ENCODE data around the gene IGFN1. TPM values are rescaled to one million over a fixed set of nuclear protein-coding genes. Genes with fewer than 3 reads are reported as not detected.

Gene IGFN1
- total and polyA plus RNA-seq, 10 of the 15 experiments (the other 5 are each of a cell fraction or from before 2014, with no cell fraction given): not detected

DNA sequence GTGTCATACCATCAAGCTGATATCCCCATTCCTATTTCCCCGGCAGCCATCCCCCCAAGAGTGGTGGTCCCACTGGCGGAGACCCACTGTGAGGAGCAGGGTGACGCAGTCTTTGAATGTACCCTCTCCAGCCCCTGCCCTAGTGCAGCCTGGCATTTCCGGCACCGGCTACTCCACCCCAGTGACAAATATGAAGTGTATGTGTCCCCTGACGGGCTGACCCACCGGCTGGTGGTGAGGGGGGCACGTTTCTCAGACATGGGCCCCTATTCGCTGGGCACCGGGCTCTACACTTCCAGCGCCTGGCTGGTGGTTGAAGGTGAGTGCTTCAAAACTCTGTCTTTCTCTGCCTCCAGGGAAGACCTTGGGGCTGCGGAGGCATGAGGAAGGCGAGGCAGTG is 14.4 kb downstream of the IGFN1 start (continued):
- TF ChIP-seq, protein P1, sequence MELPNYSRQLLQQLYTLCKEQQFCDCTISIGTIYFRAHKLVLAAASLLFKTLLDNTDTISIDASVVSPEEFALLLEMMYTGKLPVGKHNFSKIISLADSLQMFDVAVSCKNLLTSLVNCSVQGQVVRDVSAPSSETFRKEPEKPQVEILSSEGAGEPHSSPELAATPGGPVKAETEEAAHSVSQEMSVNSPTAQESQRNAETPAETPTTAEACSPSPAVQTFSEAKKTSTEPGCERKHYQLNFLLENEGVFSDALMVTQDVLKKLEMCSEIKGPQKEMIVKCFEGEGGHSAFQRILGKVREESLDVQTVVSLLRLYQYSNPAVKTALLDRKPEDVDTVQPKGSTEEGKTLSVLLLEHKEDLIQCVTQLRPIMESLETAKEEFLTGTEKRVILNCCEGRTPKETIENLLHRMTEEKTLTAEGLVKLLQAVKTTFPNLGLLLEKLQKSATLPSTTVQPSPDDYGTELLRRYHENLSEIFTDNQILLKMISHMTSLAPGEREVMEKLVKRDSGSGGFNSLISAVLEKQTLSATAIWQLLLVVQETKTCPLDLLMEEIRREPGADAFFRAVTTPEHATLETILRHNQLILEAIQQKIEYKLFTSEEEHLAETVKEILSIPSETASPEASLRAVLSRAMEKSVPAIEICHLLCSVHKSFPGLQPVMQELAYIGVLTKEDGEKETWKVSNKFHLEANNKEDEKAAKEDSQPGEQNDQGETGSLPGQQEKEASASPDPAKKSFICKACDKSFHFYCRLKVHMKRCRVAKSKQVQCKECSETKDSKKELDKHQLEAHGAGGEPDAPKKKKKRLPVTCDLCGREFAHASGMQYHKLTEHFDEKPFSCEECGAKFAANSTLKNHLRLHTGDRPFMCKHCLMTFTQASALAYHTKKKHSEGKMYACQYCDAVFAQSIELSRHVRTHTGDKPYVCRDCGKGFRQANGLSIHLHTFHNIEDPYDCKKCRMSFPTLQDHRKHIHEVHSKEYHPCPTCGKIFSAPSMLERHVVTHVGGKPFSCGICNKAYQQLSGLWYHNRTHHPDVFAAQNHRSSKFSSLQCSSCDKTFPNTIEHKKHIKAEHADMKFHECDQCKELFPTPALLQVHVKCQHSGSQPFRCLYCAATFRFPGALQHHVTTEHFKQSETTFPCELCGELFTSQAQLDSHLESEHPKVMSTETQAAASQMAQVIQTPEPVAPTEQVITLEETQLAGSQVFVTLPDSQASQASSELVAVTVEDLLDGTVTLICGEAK (IDR thresholded peaks at IDR 0.05; ENCODE audit: borderline replicate concordance): no peak
- TF ChIP-seq EED (IDR thresholded peaks at IDR 0.05; ENCODE audit: low read depth) (no peak), NR2C2 (IDR thresholded peaks at IDR 0.05; ENCODE audit: borderline replicate concordance, control insufficient read depth, insufficient read length, low read depth) (no peak), JUND (IDR thresholded peaks at IDR 0.05; ENCODE audit: low read depth, low read length) (no peak)

GRCh38 chr1:201206176-201206575 is 15.6 kb downstream of the IGFN1 start:
- no TSS peak for BruUV-seq (replicated peaks)
- H3K27me3 ChIP-seq (replicated peaks in 1 of 2; ENCODE audit: control insufficient read depth in 2 of 2, insufficient read depth in 2 of 2, low read length in 1 of 2): peaks cover 4 to 6% of the 10 kb centered on the region in 2 experiments; a peak in 3 of 4 replicates
- ChIA-PET RAD21 (ENCODE audit: unreplicated experiment) (interaction anchor here (0.5 kb wide), 1 partner anchor 1818 kb away, joined by 3 read pairs; no protein-coding TSS in a partner anchor), POLR2A (no interaction called here), SMC1A (ENCODE audit: uncharacterized antibody, unreplicated experiment) (no interaction called here), CTCF (no interaction called here)
- no peak overlapping the region for H2AFZ ChIP-seq (ENCODE audit: control insufficient read depth, low read depth, low read length)
- no peak overlapping the region for H3K4me2 ChIP-seq (ENCODE audit: control insufficient read depth, insufficient read depth)
- no peaks in the 10 kb centered on the region for H3K36me3 ChIP-seq (ENCODE audit: control insufficient read depth in 2 of 2, insufficient read depth in 2 of 2, low read length in 1 of 2)
- no peak overlapping the region for H3K9ac ChIP-seq (ENCODE audit: control insufficient read depth, insufficient read depth, low read length)
- DNase-seq (ENCODE audit: low read depth, low spot score) (no peak), ATAC-seq (no peak), FAIRE-seq (no peak)
- no peak overlapping the region for H3K27ac ChIP-seq (ENCODE audit: control insufficient read depth, insufficient read depth)
- WGBS (ENCODE audit: insufficient coverage, insufficient replicate concordance, low lambda C conversion rate, missing lambda C conversion rate): 6% methylated on average over 4 of the region's 4 CpGs
- no peaks in the 10 kb centered on the region for H3K79me2 ChIP-seq (ENCODE audit: control insufficient read depth, insufficient read depth, low read length)
- in situ Hi-C loops (cut with MboI) (no loop called here), intact Hi-C loops (cut with micrococcal nuclease; ENCODE audit: unreplicated experiment) (no loop called here)
- no peaks in the 10 kb centered on the region for H4K20me1 ChIP-seq (ENCODE audit: control insufficient read depth, insufficient read depth)
- H3K4me1 ChIP-seq (ENCODE audit: control insufficient read depth, insufficient read depth, low read length): no peaks in the 10 kb centered on the region
- H3K4me3 ChIP-seq: no peak overlapping the region
- H3K9me3 ChIP-seq (replicated peaks; ENCODE audit: control insufficient read depth, insufficient read depth, low read length): no peaks in the 10 kb centered on the region
- TF ChIP-seq BMI1 (IDR thresholded peaks at IDR 0.05; ENCODE audit: borderline replicate concordance): no peak
- no peak for TF ChIP-seq SMAD1 (IDR thresholded peaks at IDR 0.05; ENCODE audit: low read depth, partially characterized antibody)
- TF ChIP-seq ZNF687 (IDR thresholded peaks at IDR 0.05): no peak
- TF ChIP-seq SP1 (IDR thresholded peaks at IDR 0.05; ENCODE audit: low read depth, low read length): no peak
- TF ChIP-seq MTA2 (IDR thresholded peaks at IDR 0.05; ENCODE audit: low read depth): no peak
- TF ChIP-seq HCFC1 (IDR thresholded peaks at IDR 0.05; ENCODE audit: low read length): no peak
- no peak for TF ChIP-seq HDAC2 (IDR thresholded peaks at IDR 0.05)
- TF ChIP-seq MTA3 (IDR thresholded peaks at IDR 0.05; ENCODE audit: borderline replicate concordance, low read length): no peak
- no peak for TF ChIP-seq ZZZ3 (IDR thresholded peaks at IDR 0.05; ENCODE audit: control insufficient read depth, insufficient read length, low read depth)
- TF ChIP-seq CEBPB (IDR thresholded peaks at IDR 0.05; ENCODE audit: borderline replicate concordance in 1 of 2, low read depth in 2 of 2, low read length in 2 of 2): no peak
- no peak for TF ChIP-seq PAX5 (IDR thresholded peaks at IDR 0.05; ENCODE audit: borderline replicate concordance, low read depth, low read length)
- TF ChIP-seq PKNOX1 (IDR thresholded peaks at IDR 0.05): no peak

All from GM12878 (cell line).